Neural cell (in vitro differentiated cells): ENCODE results near the gene PTP4A2.

Experiments
- CTCF ChIP-seq: fragments of 450-650 bp; IDR thresholded peaks from 2 replicates; pipeline ENCODE4 v1.5.1; 2014; ENCODE audit warnings: antibody characterized with exemption, mild to moderate bottlenecking, moderate library complexity; ENCODE audit not compliant: poor library complexity, severe bottlenecking
- EP300 ChIP-seq: fragments of 450-650 bp; conservative IDR thresholded peaks from 2 replicates; pipeline ENCODE4 v1.6.1; 2014; ENCODE audit warnings: antibody characterized with exemption, mild to moderate bottlenecking, moderate library complexity; ENCODE audit not compliant: poor library complexity, severe bottlenecking
- EZH2 ChIP-seq: fragments of 200-600, 300-800 bp; shearing (Covaris generic), sonication (generic); IDR thresholded peaks from 2 replicates; pipeline ENCODE4 v1.6.1; 2014; ENCODE audit warnings: antibody characterized with exemption, low read length, borderline replicate concordance, mild to moderate bottlenecking; ENCODE audit not compliant: insufficient read depth, poor library complexity, severe bottlenecking
- MXI1 ChIP-seq: fragments of 450-650 bp; conservative IDR thresholded peaks from 2 replicates; pipeline ENCODE4 v1.6.1; 2014; ENCODE audit warnings: antibody characterized with exemption, mild to moderate bottlenecking; ENCODE audit not compliant: poor library complexity, severe bottlenecking
- POLR2AphosphoS5 ChIP-seq: IDR thresholded peaks from 2 replicates; pipeline ENCODE4 v1.6.1; 2012
- RAD21 ChIP-seq: fragments of 450-650 bp; conservative IDR thresholded peaks from 2 replicates; pipeline ENCODE4 v1.6.1; 2014; ENCODE audit warnings: antibody characterized with exemption, mild to moderate bottlenecking, moderate library complexity
- REST ChIP-seq: IDR thresholded peaks from 2 replicates; pipeline ENCODE4 v1.6.1; 2012; ENCODE audit warnings: borderline replicate concordance
- TAF1 ChIP-seq: IDR thresholded peaks from 2 replicates; pipeline ENCODE4 v1.6.1; 2012; ENCODE audit warnings: low read depth

DNA sequence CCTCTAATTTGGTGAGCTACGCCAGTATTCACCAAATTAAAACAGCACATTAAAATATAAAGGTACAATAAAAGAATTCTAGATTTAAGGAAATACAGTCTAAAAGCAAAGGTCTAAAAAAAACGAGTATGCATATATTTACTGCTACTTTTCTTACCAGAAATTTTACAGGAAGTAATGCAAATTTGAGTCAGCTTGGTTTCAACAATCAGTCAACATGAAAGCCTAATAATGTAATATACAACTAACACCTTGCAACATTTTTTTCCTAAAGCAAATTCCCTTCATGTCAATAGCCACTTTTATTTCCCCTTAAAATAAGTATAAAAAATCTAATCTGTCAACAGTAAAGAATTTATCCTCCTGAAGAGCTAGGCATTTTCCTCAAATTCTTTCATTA lies 11.9 kb downstream of the PTP4A2 start:
- TF ChIP-seq CTCF (no peak), POLR2AphosphoS5 (no peak), EP300 (no peak), REST (no peak), MXI1 (no peak), RAD21 (no peak), TAF1 (no peak), EZH2 (no peak)
